NCI-H1105 (cell line): ENCODE data around the gene SPECC1.
"Not testable (repeated sequence)": the region's sequence is repeated elsewhere in the genome, so short reads cannot be mapped to it uniquely, and the experiment has no call there.

Experiments used
- DNase-seq: peaks from one replicate; lab custom pipeline; 2025; lab: John Stamatoyannopoulos, UW

The SPECC1 gene

GRCh38 chr17:20313306-20313705 lies 304.1 kb downstream of the SPECC1 start:
- DNase-seq: no peak

- DNase-seq: no peak
Observed at GRCh38 chr17:20313891-20314290, 304.7 kb downstream of the SPECC1 start.

- no peak for DNase-seq
Observed at GRCh38 chr17:20314834-20315233, 305.7 kb downstream of the SPECC1 start.

DNA sequence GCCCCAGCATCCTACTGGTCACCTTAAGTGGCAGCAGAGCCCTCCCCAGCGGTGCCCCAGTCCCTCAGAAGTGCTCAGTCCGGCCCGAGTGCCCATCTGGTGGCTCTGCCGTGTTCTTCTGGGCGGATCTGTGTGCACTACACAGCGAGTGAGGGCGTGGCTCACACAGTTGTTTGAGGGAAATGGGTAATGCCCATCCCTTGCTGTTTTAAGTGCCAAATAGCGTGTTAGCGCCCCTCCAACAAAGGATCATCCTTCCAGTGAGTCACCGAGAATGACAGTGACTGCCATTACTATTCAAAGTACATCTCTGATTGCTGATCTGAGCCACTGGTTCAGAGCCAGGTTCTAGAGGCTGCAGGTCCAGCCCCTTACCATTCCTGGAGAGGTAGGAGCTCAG lies 306.2 kb downstream of the SPECC1 start:
- no peak for DNase-seq

DNA sequence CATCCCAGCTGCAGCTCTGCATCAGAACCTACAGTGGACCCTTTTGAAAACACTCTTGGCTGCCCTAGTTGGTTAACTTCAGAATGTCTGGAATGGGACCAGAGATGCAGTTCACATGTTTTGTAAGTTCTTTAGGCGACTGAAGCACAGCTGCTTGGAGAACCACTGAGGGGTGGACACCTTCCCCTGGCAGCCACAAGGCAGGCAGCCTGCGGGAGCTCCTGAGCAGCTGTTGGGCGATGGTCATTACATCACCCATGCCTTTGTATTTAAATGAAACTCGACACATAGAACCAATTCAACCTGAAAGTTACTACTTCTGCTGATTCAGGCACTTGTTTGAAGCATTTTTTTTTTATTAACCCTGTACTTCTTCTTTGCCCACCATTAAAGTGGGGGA lies 306.7 kb downstream of the SPECC1 start:
- DNase-seq: no peak

DNA sequence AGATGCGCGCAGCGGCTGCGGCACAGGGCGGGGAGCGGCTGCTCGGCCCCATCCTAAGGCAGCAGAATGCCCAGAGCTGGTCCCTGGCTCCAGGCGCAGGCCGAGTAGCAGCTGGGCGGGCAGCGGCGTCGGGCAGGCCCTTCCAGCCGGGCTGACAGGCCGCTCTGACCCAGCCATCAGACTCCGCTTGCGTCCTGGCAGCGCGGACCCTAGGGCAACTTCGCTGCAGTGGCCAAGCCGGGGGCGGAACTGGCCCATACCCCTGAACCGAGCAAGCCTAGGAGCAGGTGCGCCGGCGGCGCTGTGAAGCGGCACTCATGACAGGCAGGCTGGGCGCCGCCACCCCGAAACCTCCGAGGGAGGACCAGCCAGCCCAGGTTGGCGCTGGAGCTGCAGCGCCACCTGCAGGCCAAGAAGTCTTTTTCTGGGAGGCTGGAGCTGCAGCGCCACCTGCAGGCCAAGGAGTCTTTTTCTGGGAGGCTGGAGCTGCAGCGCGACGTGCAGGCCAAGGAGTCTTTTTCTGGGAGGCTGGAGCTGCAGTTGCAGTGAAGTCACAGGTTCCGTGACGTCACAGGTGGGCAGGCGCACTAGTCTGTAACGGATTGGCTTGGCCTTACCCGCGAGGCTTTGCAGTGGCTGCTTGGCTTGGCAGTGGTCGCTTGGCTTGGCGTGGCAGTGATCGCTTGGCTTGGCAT lies 311.5 kb downstream of the SPECC1 start:
- DNase-seq: not testable (repeated sequence)

DNA sequence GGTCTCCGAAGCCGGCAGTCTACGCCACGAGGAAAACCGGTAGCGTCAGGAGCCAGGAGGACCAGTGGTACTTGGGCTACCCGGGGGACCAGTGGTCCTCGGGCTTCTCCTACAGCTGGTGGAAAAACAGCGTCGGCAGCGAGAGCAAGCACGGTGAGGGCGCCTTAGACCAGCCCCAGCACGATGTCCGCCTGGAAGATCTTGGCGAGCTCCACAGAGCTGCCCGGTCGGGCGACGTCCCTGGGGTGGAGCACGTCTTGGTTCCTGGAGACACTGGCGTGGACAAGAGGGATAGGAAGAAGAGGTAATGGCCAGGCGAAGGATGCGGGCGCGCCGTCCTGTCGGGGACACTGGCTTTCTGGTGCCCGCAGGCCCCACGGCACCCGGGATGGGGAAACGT lies 312.2 kb downstream of the SPECC1 start:
- DNase-seq: not testable (repeated sequence)

GRCh38 chr17:20327739-20328138 lies 318.6 kb downstream of the SPECC1 start:
- DNase-seq: not testable (repeated sequence)

DNA sequence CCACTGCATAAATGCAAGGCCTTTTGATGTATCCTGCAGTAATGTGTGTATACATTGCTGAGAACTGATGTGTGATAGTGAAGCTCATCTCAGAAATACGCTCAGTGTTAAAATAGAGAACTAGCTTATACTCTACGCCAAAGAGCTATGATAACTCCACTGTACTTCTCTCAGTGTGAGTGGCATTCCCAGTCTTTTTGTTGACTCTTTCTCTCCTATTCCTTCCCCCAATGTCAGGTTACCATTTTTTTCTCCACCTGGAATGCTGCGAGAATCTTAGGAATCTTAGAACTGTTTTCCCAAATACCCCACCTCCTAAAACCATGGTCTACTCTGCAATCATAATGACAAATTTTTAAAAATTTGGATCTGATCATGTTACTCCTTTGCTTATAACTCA lies 342.2 kb downstream of the SPECC1 start:
- not testable (repeated sequence) for DNase-seq

DNA sequence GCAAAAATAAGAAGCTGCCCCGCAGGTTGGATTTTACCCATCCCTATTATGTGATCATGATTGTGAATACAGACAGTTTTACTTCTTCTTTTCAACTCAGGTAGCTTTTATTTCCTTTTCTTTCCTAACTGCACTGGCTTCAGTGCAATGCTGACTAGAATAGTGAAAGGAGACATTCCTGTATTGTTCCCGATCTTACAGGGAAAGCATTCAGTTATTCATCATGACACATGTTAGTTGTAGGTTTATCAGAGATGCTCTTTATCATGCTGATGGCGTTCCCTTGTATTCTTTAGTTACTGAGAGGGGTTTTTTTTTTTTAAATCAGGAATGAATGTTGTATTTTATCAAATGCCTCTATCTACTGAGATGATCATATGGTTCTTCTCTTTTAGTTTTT lies 343.4 kb downstream of the SPECC1 start:
- DNase-seq: not testable (repeated sequence)

- not testable (repeated sequence) for DNase-seq
Observed at GRCh38 chr17:20363846-20364245, 354.7 kb downstream of the SPECC1 start.
